DMS53 treated with DMSO at 0.1 percent for 48 hours (cell line): ENCODE measurements around the gene RCE1.

Experiments used
- DNase-seq: peaks from one replicate; lab custom pipeline; 2025; ENCODE audit not compliant: unreplicated experiment; lab: John Stamatoyannopoulos, UW

The RCE1 gene

DNA sequence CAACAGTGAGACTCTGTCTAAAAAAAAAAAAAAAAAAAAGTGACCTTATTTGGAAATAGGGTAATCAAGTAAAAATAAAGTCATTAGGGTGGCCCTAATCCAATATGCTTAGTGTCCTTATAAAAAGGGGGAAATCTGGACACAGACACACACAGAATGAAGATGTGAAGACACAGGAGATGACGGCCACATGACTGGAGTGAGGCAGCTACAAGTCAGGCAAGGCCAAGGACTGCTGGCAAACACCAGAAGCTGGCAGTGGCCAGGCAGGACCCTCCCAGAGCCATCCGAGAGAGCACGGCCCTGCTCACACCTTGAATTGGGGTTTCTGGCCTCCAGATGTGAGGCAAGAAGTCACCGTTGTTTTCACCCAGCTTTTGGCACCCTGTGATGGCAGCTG is 42.2 kb downstream of the RCE1 start:
- DNase-seq = no peak

- DNase-seq = no peak
Measured at GRCh38 chr11:66885950-66886440, 42.8 kb downstream of the RCE1 start.

DNA sequence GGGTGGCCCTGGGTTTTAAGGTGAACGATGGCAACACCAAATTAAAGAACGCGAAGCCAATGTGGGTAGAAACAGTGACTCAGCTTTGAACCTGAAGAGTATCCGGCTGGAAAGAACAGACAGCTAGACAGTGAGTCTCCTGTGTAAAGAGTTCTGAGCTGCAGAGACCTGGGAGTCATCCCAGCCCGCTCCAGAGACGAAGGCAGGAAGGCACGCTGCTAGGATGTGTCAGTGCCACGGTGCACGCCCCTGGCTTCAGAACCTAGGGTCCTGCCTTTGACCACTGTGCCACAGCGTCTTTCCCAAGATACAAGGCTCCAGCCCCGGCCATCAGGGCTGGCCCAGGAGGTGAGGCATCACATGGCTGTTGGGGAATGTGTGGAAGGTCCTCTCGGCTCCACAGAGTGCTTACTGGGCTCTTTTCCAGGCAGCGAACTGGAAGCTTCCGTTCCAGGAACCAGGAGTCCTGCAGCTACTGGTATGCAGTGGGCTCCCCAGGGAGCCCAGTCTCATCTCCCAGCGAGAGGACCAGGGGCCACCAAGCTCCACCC is 43.5 kb downstream of the RCE1 start:
- DNase-seq = no peak

GRCh38 chr11:66887526-66887925 is 44.3 kb downstream of the RCE1 start:
- DNase-seq = no peak

DNA sequence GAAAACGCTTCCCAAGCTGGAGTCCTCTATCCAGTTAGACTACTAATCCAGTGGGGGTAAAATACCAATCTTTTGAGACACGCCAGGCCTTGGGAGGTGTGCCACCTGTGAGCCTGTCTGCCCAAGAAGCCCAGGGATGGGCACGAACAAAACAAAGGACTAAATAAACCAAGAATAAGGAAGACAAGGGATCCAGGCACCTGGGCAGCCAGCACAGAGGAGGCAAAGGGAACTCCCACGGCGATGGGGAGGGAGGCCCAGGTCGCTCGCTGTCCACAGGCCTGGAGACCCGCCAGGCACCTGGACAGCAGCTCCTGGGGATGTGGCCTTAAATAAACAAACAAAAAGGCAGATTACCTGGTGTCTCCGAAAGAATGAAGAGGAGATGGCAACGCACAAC is 45.0 kb downstream of the RCE1 start:
- DNase-seq = no peak

DNA sequence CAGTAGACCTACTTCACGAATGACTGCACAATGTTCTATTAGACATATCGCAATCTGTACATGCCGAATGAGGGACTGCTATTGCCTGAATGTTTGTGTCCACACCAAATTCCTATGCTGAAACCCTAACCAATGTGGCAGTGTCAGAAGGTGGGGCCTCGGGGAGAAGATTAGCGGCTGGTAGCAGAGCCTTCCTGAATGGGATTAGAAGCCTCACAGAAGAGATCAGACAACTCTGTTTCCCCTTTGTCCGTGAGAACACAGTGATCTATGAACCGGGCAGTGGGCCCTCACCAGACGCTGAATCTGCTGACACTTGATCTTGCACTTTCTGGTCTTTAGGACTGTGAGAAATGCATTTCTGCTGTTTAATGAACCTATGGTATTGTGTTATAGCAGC is 46.7 kb downstream of the RCE1 start:
- DNase-seq = no peak

- DNase-seq = peak; percentile 88
Measured at GRCh38 chr11:66891851-66892660, 48.8 kb downstream of the RCE1 start.

DNA sequence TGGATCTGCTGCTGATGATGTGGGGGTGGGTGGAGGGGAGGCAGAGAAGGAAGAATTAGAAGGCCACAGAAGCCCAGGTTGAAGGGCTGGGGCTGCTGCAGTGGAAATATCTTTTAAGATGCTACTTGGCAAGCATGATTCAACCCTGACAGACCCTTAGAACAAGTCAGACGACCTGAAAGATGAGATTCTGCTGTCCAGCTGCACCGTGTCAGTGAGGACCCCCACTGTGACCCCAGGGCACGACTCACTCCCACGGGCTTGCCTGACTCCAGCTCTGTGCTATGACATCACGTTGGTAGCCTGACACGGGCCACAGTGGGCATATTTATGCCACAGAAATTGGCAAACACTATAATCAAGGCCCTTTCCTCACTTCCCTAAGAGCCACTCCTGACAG is 49.7 kb downstream of the RCE1 start:
- DNase-seq = no peak

- no peak for DNase-seq
Measured at GRCh38 chr11:66894141-66894540, 50.9 kb downstream of the RCE1 start.
